Activated CD8-positive, alpha-beta T cell treated with anti-CD3 and anti-CD28 coated beads, Interleukin-2, amount 10 ng/mL, durations not matched to agents 7 days and 5 days (primary cell): ENCODE data around the gene CEP95. TPM values are rescaled to one million over a fixed set of nuclear protein-coding genes. Genes with fewer than 3 reads are reported as not detected.
"Not testable (repeated sequence)": the region's sequence is repeated elsewhere in the genome, so short reads cannot be mapped to it uniquely, and the experiment has no call there.

Experiments
- ATAC-seq: fragments of 150-1000 bp; cut with Tn5 transposase; one replicate; pipeline ENCODE4 v1.10.0; 2021; ENCODE audit warnings: moderate library complexity
- CTCF ChIA-PET: fragments of 350-600 bp; sonication (Branson Sonifier 250); formaldehyde crosslinking; loops from one replicate; lab custom pipeline; 2021; ENCODE audit warnings: antibody characterized with exemption; lab: Charles Lee
- POLR2A ChIA-PET: fragments of 350-600 bp; sonication (Branson Sonifier 250); formaldehyde crosslinking; loops from one replicate; lab custom pipeline; 2021; ENCODE audit warnings: antibody characterized with exemption; lab: Charles Lee
- DNase-seq: peaks from one replicate; pipeline ENCODE4 v3.0.0-alpha.2; 2020
- H3K27ac Mint-ChIP-seq: one replicate; pipeline ENCODE4 v1.8.0; 2021; ENCODE audit warnings: mild to moderate bottlenecking, mixed read lengths
- H3K27me3 Mint-ChIP-seq: one replicate; pipeline ENCODE4 v1.8.0; 2021; ENCODE audit warnings: low read depth, mixed read lengths
- H3K36me3 Mint-ChIP-seq: one replicate; pipeline ENCODE4 v1.8.0; 2021; ENCODE audit warnings: low read depth, mixed read lengths
- H3K4me1 Mint-ChIP-seq: one replicate; pipeline ENCODE4 v1.8.0; 2021; ENCODE audit warnings: low read depth, mixed read lengths
- H3K4me3 Mint-ChIP-seq: one replicate; pipeline ENCODE4 v1.8.0; 2021; ENCODE audit warnings: mild to moderate bottlenecking, mixed read lengths
- H3K9me3 Mint-ChIP-seq: one replicate; pipeline ENCODE4 v1.8.0; 2022; ENCODE audit warnings: mixed read lengths; ENCODE audit not compliant: insufficient read depth
- total RNA-seq, 2 experiments: library from RNA; stranded (reverse); gene quantifications; one replicate each; pipeline ENCODE4 v1.2.3, GENCODE V29; 2021

The CEP95 gene
- total RNA-seq, 2 experiments from 2014 or later: 49.2 to 51.7 TPM

- Mint-ChIP-seq H3K27ac (no peak overlapping the region), H3K27me3 (peaks cover 2% of the 10 kb centered on the region), H3K36me3 (peaks cover 6% of the 10 kb centered on the region), H3K9me3 (no peaks in the 10 kb centered on the region), H3K4me3 (no peak overlapping the region), H3K4me1 (no peaks in the 10 kb centered on the region)
- CTCF ChIA-PET: interaction anchor here (1.2 kb wide), 1 partner anchor 54 kb away, joined by 4 read pairs; no protein-coding TSS in a partner anchor
- ATAC-seq: no peak
- POLR2A ChIA-PET: no interaction called here
- DNase-seq: no peak
Measured at GRCh38 chr17:64472564-64472963, 34.2 kb upstream of the CEP95 start.

DNA sequence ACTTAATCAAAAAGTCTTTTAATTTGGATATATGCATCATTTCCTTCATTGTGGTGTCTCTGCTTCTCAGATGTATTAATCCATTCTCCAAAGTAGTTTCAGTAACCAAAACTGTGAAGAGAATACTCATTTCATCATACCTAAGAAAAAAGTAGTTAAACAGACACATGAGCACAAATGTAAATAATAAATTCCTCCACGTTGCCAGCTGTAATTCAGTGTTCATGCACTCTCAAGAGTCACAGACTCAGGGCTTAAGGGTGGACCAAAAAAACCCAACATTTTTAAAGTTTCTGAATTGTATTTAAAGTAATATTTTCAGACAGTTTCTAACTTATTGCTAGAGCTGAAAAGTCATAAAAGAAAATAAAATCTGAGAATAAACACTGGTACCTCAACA, 28.9 kb upstream of the CEP95 start:
- Mint-ChIP-seq H3K36me3 (peaks cover 18% of the 10 kb centered on the region), H3K27me3 (no peaks in the 10 kb centered on the region), H3K4me3 (no peak overlapping the region), H3K4me1 (no peaks in the 10 kb centered on the region), H3K27ac (no peak overlapping the region), H3K9me3 (no peaks in the 10 kb centered on the region)
- ATAC-seq: no peak
- POLR2A ChIA-PET: interaction anchor here (0.6 to 1.5 kb wide), 2 partner anchors 20 to 94 kb away, joined by 3 to 4 read pairs; no protein-coding TSS in a partner anchor
- CTCF ChIA-PET: interaction anchor here (4.5 to 7.3 kb wide), 2 partner anchors 14 to 58 kb away, joined by 32 to 48 read pairs; no protein-coding TSS in a partner anchor
- no peak for DNase-seq

GRCh38 chr17:64480951-64481350, 25.8 kb upstream of the CEP95 start:
- no peak for DNase-seq
- Mint-ChIP-seq H3K9me3 (no peaks in the 10 kb centered on the region), H3K4me3 (no peak overlapping the region), H3K27ac (no peak overlapping the region), H3K27me3 (no peaks in the 10 kb centered on the region), H3K4me1 (peaks cover 20% of the 10 kb centered on the region), H3K36me3 (peaks cover 46% of the 10 kb centered on the region)
- POLR2A ChIA-PET: interaction anchor here (1.3 kb wide), 1 partner anchor 9 kb away, joined by 3 read pairs; no protein-coding TSS in a partner anchor
- CTCF ChIA-PET: interaction anchor here (4.5 to 7.3 kb wide), 2 partner anchors 11 to 61 kb away, joined by 32 to 48 read pairs; no protein-coding TSS in a partner anchor
- no peak for ATAC-seq

- Mint-ChIP-seq H3K4me3 (peak overlapping the region; percentile 6), H3K36me3 (peaks cover 50% of the 10 kb centered on the region), H3K27me3 (no peaks in the 10 kb centered on the region), H3K9me3 (no peaks in the 10 kb centered on the region), H3K27ac (peak overlapping the region; percentile 77), H3K4me1 (peaks cover 20% of the 10 kb centered on the region)
- POLR2A ChIA-PET: interaction anchor here (0.6 to 1.4 kb wide), 2 partner anchors 10 to 12 kb away, joined by 5 to 6 read pairs; partner anchors contain the start of gene POLG2
- no peak for DNase-seq
- CTCF ChIA-PET: interaction anchor here (0.7 to 3.8 kb wide), 6 partner anchors 42 to 351 kb away, joined by 3 to 40 read pairs (median 4); no protein-coding TSS in a partner anchor
- peak; percentile 73 for ATAC-seq
Measured at GRCh38 chr17:64484380-64484779, 22.4 kb upstream of the CEP95 start.

- no peaks in the 10 kb centered on the region for H3K9me3 Mint-ChIP-seq
- peaks cover 57% of the 10 kb centered on the region for H3K36me3 Mint-ChIP-seq
- DNase-seq: no peak
- H3K4me3 Mint-ChIP-seq: no peak overlapping the region
- ATAC-seq: no peak
- no peaks in the 10 kb centered on the region for H3K27me3 Mint-ChIP-seq
- no peak overlapping the region for H3K27ac Mint-ChIP-seq
- ChIA-PET CTCF (interaction anchor here (1.0 to 12.0 kb wide), 2 partner anchors 8 to 63 kb away, joined by 3 to 492 read pairs; partner anchors contain the start of gene POLG2), POLR2A (interaction anchor here (1.3 kb wide), 1 partner anchor 18 kb away, joined by 4 read pairs; the partner anchor contains the start of genes CEP95 and DDX5)
- peaks cover 34% of the 10 kb centered on the region for H3K4me1 Mint-ChIP-seq
Measured at GRCh38 chr17:64488301-64488700, 18.5 kb upstream of the CEP95 start.

- no peaks in the 10 kb centered on the region for H3K9me3 Mint-ChIP-seq
- H3K4me3 Mint-ChIP-seq: no peak overlapping the region
- ATAC-seq (peak; percentile 73), DNase-seq (peak; percentile 78)
- no peaks in the 10 kb centered on the region for H3K27me3 Mint-ChIP-seq
- H3K4me1 Mint-ChIP-seq: peaks cover 38% of the 10 kb centered on the region
- ChIA-PET CTCF (interaction anchor here (0.6 to 12.0 kb wide), 39 partner anchors 9 to 200 kb away, joined by 3 to 492 read pairs (median 4); partner anchors contain the start of genes CEP95, DDX5 and MILR1), POLR2A (interaction anchor here (0.8 to 5.2 kb wide), 4 partner anchors 11 to 72 kb away, joined by 3 to 56 read pairs (median 6); partner anchors contain the start of genes CEP95 and DDX5)
- peaks cover 42% of the 10 kb centered on the region for H3K36me3 Mint-ChIP-seq
- H3K27ac Mint-ChIP-seq: no peak overlapping the region
Measured at GRCh38 chr17:64491034-64491860, 15.5 kb upstream of the CEP95 start.

GRCh38 chr17:64491994-64492393, 14.8 kb upstream of the CEP95 start:
- Mint-ChIP-seq H3K27ac (no peak overlapping the region), H3K4me1 (peaks cover 38% of the 10 kb centered on the region), H3K36me3 (peaks cover 44% of the 10 kb centered on the region), H3K4me3 (no peak overlapping the region), H3K9me3 (no peaks in the 10 kb centered on the region), H3K27me3 (no peaks in the 10 kb centered on the region)
- ChIA-PET CTCF (interaction anchor here (0.8 to 12.0 kb wide), 26 partner anchors 12 to 245 kb away, joined by 3 to 492 read pairs (median 5); partner anchors contain the start of genes CEP95, DDX5 and MILR1), POLR2A (interaction anchor here (0.8 to 5.2 kb wide), 3 partner anchors 10 to 70 kb away, joined by 3 to 56 read pairs (median 9); partner anchors contain the start of genes CEP95 and DDX5)
- no peak for ATAC-seq
- no peak for DNase-seq

GRCh38 chr17:64492481-64493109, 14.2 kb upstream of the CEP95 start:
- H3K4me1 Mint-ChIP-seq: peaks cover 41% of the 10 kb centered on the region

DNA sequence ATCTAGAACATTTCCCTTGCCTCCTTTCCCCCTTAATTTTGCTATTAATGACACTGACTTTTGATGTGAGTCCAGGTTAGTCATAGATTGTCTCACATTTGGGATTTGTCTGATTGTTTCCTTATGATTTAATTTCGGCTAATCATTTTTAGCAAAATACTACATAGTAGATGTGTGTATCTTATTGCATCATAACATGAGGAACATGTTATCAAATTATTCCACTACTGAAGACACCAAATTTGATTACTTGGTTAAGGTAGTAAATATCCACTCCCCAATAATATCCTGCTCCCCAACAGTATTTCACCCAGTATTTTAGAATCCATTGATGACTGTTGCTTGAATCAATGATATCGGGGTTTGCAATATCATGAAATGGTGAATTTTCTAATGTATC, 12.7 kb upstream of the CEP95 start:
- peaks cover 54% of the 10 kb centered on the region for H3K4me1 Mint-ChIP-seq
- ATAC-seq (no peak), DNase-seq (no peak)
- no peaks in the 10 kb centered on the region for H3K27me3 Mint-ChIP-seq
- no peak overlapping the region for H3K27ac Mint-ChIP-seq
- POLR2A ChIA-PET: interaction anchor here (5.2 kb wide), 1 partner anchor 12 kb away, joined by 56 read pairs; the partner anchor contains the start of genes CEP95 and DDX5
- H3K4me3 Mint-ChIP-seq: no peak overlapping the region
- CTCF ChIA-PET: interaction anchor here (1.1 to 12.0 kb wide), 2 partner anchors 69 to 155 kb away, joined by 3 to 492 read pairs; no protein-coding TSS in a partner anchor
- H3K36me3 Mint-ChIP-seq: peaks cover 51% of the 10 kb centered on the region
- no peaks in the 10 kb centered on the region for H3K9me3 Mint-ChIP-seq

More at GRCh38 chr17:64492481-64493109, 14.2 kb upstream of the CEP95 start:
- H3K27ac Mint-ChIP-seq: peak overlapping the region; percentile 49
- H3K36me3 Mint-ChIP-seq: peaks cover 43% of the 10 kb centered on the region
- ATAC-seq: no peak
- CTCF ChIA-PET: interaction anchor here (0.7 to 12.0 kb wide), 22 partner anchors 12 to 244 kb away, joined by 3 to 492 read pairs (median 4); partner anchors contain the start of genes CEP95, DDX5 and MILR1
- peak; percentile 48 for DNase-seq
- no peaks in the 10 kb centered on the region for H3K27me3 Mint-ChIP-seq
- H3K4me3 Mint-ChIP-seq: no peak overlapping the region
- POLR2A ChIA-PET: interaction anchor here (1.1 to 5.2 kb wide), 3 partner anchors 9 to 347 kb away, joined by 3 to 56 read pairs (median 9); partner anchors contain the start of genes CEP95 and DDX5
- H3K9me3 Mint-ChIP-seq: no peaks in the 10 kb centered on the region

DNA sequence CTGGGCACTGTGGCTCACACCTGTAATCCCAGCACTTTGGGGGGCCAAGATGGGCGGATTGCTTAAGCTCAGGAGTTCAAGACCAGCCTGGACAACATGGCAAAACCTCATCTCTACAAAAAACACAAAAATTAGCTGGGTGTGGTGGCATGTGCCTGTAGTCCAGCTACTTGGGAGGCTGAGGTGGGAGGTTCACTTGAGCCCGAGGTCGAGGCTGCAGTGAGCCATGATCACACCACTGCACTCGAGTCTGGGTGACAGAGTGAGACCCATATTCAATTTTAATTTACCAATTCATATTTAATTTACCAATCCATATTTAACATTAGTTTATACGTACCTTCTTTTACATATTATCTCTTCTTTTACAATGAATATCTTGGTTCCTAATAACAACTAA, 11.5 kb upstream of the CEP95 start:
- CTCF ChIA-PET: interaction anchor here (0.6 to 12.0 kb wide), 4 partner anchors 9 to 154 kb away, joined by 3 to 492 read pairs (median 35); partner anchors contain the start of genes CEP95 and DDX5
- Mint-ChIP-seq H3K36me3 (peaks cover 60% of the 10 kb centered on the region), H3K4me1 (peaks cover 65% of the 10 kb centered on the region), H3K4me3 (peak overlapping the region; percentile 94)
- ATAC-seq, H3K27me3 Mint-ChIP-seq, DNase-seq, H3K9me3 Mint-ChIP-seq, H3K27ac Mint-ChIP-seq: not testable (repeated sequence)
- POLR2A ChIA-PET: interaction anchor here (5.2 kb wide), 1 partner anchor 10 kb away, joined by 56 read pairs; the partner anchor contains the start of genes CEP95 and DDX5
